GM23248 (cell line): ENCODE data around the gene TMEM184B. TPM values are rescaled to one million over a fixed set of nuclear protein-coding genes. Genes with fewer than 3 reads are reported as not detected.

Experiments used
- DNase-seq: peaks from one replicate; pipeline ENCODE4 v3.0.0-alpha.2; 2015
- H2AFZ ChIP-seq: fragments of 200-600 bp; sonication (generic); 2 replicates; pipeline ENCODE4 v1.6.1; 2016; ENCODE audit warnings: antibody characterized with exemption
- H3F3A ChIP-seq: fragments of 200-600 bp; sonication (generic); 2 replicates; pipeline ENCODE4 v1.6.1; 2016; ENCODE audit warnings: mild to moderate bottlenecking, antibody characterized with exemption, mixed run types; ENCODE audit not compliant: insufficient read depth
- H3K27ac ChIP-seq: fragments of 200-600 bp; sonication (generic); 2 replicates; pipeline ENCODE4 v1.5.1; 2016; ENCODE audit warnings: mild to moderate bottlenecking
- H3K27me3 ChIP-seq: fragments of 200-600 bp; sonication (generic); replicated peaks from 2 replicates; pipeline ENCODE4 v1.6.1; 2016; ENCODE audit warnings: mild to moderate bottlenecking; ENCODE audit not compliant: insufficient read depth
- H3K36me3 ChIP-seq: fragments of 200-600 bp; sonication (generic); 2 replicates; pipeline ENCODE4 v1.6.1; 2016; ENCODE audit warnings: low read depth, mild to moderate bottlenecking
- H3K4me1 ChIP-seq: fragments of 200-600 bp; sonication (generic); 2 replicates; pipeline ENCODE4 v1.6.1; 2016; ENCODE audit warnings: mild to moderate bottlenecking; ENCODE audit not compliant: insufficient read depth
- H3K4me2 ChIP-seq: fragments of 200-600 bp; sonication (generic); one replicate; pipeline ENCODE4 v1.6.1; 2016; ENCODE audit warnings: mild to moderate bottlenecking; ENCODE audit not compliant: unreplicated experiment
- H3K4me3 ChIP-seq: fragments of 200-600 bp; sonication (generic); 2 replicates; pipeline ENCODE4 v1.5.1; 2016; ENCODE audit warnings: mild to moderate bottlenecking
- H3K79me2 ChIP-seq: fragments of 200-600 bp; sonication (generic); 2 replicates; pipeline ENCODE4 v1.6.1; 2016; ENCODE audit warnings: mild to moderate bottlenecking; ENCODE audit not compliant: insufficient read depth
- H3K9ac ChIP-seq: fragments of 200-600 bp; sonication (generic); 2 replicates; pipeline ENCODE4 v1.6.1; 2016; ENCODE audit warnings: mild to moderate bottlenecking
- H3K9me2 ChIP-seq: fragments of 200-600 bp; sonication (generic); 2 replicates; pipeline ENCODE4 v1.6.1; 2016; ENCODE audit warnings: mixed run types, mild to moderate bottlenecking, moderate library complexity; ENCODE audit not compliant: insufficient read depth
- H3K9me3 ChIP-seq: fragments of 200-600 bp; sonication (generic); one replicate; pipeline ENCODE4 v1.6.1; 2017; ENCODE audit warnings: low read depth
- H4K20me1 ChIP-seq: fragments of 200-600 bp; sonication (generic); 2 replicates; pipeline ENCODE4 v1.6.0; 2016; ENCODE audit not compliant: insufficient read depth
- EZH2 ChIP-seq: fragments of 200-600 bp; sonication (generic); IDR thresholded peaks from 2 replicates; pipeline ENCODE4 v1.6.1; 2018; ENCODE audit warnings: antibody characterized with exemption, mild to moderate bottlenecking; ENCODE audit not compliant: insufficient read depth, poor library complexity, severe bottlenecking
- EZH2phosphoT487 ChIP-seq: fragments of 200-600 bp; sonication (generic); IDR thresholded peaks from 2 replicates; pipeline ENCODE4 v1.6.1; 2018; ENCODE audit warnings: antibody characterized with exemption, moderate library complexity, mild to moderate bottlenecking, low read depth; ENCODE audit not compliant: insufficient read depth
- WGBS, 2 experiments: methylation state at CpG; one replicate each; pipeline ENCODE4 v1.1.6; 2015 to 2017; ENCODE audit warnings: low lambda C conversion rate in 2 of 2, low coverage in 1 of 2; ENCODE audit errors: missing lambda C conversion rate in 2 of 2; 5-methylcytosine and 5-hydroxymethylcytosine counted together
- in situ Hi-C: fragments of 300-500 bp; cut with MboI; formaldehyde crosslinking; loops from 2 replicates; pipeline ENCODE4 v1.15.0; 2020
- polyA plus RNA-seq: library from polyadenylated mRNA; unstranded; fragments of >200 nt; fragmentation: Nextera tagmentation; extraction: Ambion mirVana; gene quantifications from 2 replicates; pipeline ENCODE4 v1.2.1, GENCODE V29; 2016
- total RNA-seq: library from RNA; depleted of rRNA; stranded (reverse); fragments of >200 nt; shearing (Covaris generic); gene quantifications from 2 replicates; pipeline ENCODE4 v1.2.3, GENCODE V29; 2014

TMEM184B gene
- total and polyA plus RNA-seq, 2 experiments from 2014 or later = 83.7 to 91.0 TPM

- Histone ChIP-seq H4K20me1 (no peaks in the 10 kb centered on the region), H3K9me2 (no peaks in the 10 kb centered on the region), H3K9ac (no peak overlapping the region), H3K4me2 (peak overlapping the region; percentile 60), H3K4me3 (peak overlapping the region; percentile 48; the same call in 1 of the 2 replicates), H3F3A (no peaks in the 10 kb centered on the region), H3K79me2 (no peaks in the 10 kb centered on the region), H2AFZ (peak overlapping the region; percentile 91), H3K36me3 (no peaks in the 10 kb centered on the region), H3K27me3 (no peaks in the 10 kb centered on the region), H3K9me3 (no peaks in the 10 kb centered on the region), H3K27ac (no peak overlapping the region), H3K4me1 (no peaks in the 10 kb centered on the region)
- 43 to 49% methylated on average over 19 of the region's 19 CpGs for WGBS, 2 experiments
- no peak for TF ChIP-seq EZH2phosphoT487
- no peak for TF ChIP-seq EZH2
- peak; percentile 64 for DNase-seq
- in situ Hi-C loops = no loop called here
These were observed 75.9 kb downstream of the TMEM184B start for GRCh38 chr22:38196791-38197419.

- H3K4me3 ChIP-seq = no peak overlapping the region
- TF ChIP-seq EZH2phosphoT487 = no peak
- no peak for TF ChIP-seq EZH2
- H3K36me3 ChIP-seq = no peaks in the 10 kb centered on the region
- DNase-seq = no peak
- H3F3A ChIP-seq = no peaks in the 10 kb centered on the region
- H3K79me2 ChIP-seq = no peaks in the 10 kb centered on the region
- H3K9me2 ChIP-seq = no peaks in the 10 kb centered on the region
- H3K27ac ChIP-seq = no peak overlapping the region
- H3K4me1 ChIP-seq = no peaks in the 10 kb centered on the region
- no peak overlapping the region for H2AFZ ChIP-seq
- H3K9me3 ChIP-seq = no peaks in the 10 kb centered on the region
- in situ Hi-C loops = no loop called here
- WGBS, 2 experiments = 57 to 64% methylated on average over 6 of the region's 6 CpGs
- no peak overlapping the region for H3K9ac ChIP-seq
- no peak overlapping the region for H3K4me2 ChIP-seq
- no peaks in the 10 kb centered on the region for H4K20me1 ChIP-seq
- H3K27me3 ChIP-seq = no peaks in the 10 kb centered on the region
These were observed 79.2 kb downstream of the TMEM184B start for GRCh38 chr22:38193580-38193979.

- no peak for DNase-seq
- no peaks in the 10 kb centered on the region for H3K9me2 ChIP-seq
- H3K4me1 ChIP-seq = no peaks in the 10 kb centered on the region
- TF ChIP-seq EZH2 = no peak
- no peak for TF ChIP-seq EZH2phosphoT487
- H3K9me3 ChIP-seq = no peaks in the 10 kb centered on the region
- H3F3A ChIP-seq = no peaks in the 10 kb centered on the region
- WGBS, 2 experiments = 92% methylated on average over 3 of the region's 3 CpGs
- H3K27ac ChIP-seq = no peak overlapping the region
- no peak overlapping the region for H3K9ac ChIP-seq
- H4K20me1 ChIP-seq = no peaks in the 10 kb centered on the region
- in situ Hi-C loops = no loop called here
- H3K4me2 ChIP-seq = no peak overlapping the region
- H3K36me3 ChIP-seq = no peaks in the 10 kb centered on the region
- no peak overlapping the region for H3K4me3 ChIP-seq
- H2AFZ ChIP-seq = no peak overlapping the region
- no peaks in the 10 kb centered on the region for H3K27me3 ChIP-seq
- H3K79me2 ChIP-seq = no peaks in the 10 kb centered on the region
These were observed 80.3 kb downstream of the TMEM184B start for GRCh38 chr22:38192475-38192863.

GRCh38 chr22:38191731-38192474 lies 80.9 kb downstream of the TMEM184B start:
- Histone ChIP-seq H3K79me2 (no peaks in the 10 kb centered on the region), H3K27me3 (no peaks in the 10 kb centered on the region), H3K4me3 (no peak overlapping the region), H3K9me2 (no peaks in the 10 kb centered on the region), H3K4me1 (no peaks in the 10 kb centered on the region), H3K27ac (no peak overlapping the region), H3K9me3 (no peaks in the 10 kb centered on the region), H2AFZ (no peak overlapping the region), H3K36me3 (no peaks in the 10 kb centered on the region), H3K9ac (no peak overlapping the region), H3F3A (no peaks in the 10 kb centered on the region), H3K4me2 (no peak overlapping the region), H4K20me1 (no peaks in the 10 kb centered on the region)
- no peak for TF ChIP-seq EZH2
- TF ChIP-seq EZH2phosphoT487 = no peak
- 80 to 83% methylated on average over 10 of the region's 10 CpGs for WGBS, 2 experiments
- in situ Hi-C loops = no loop called here
- no peak for DNase-seq
